ENCODE results near the gene GRIA2. TPM values are rescaled to one million over a fixed set of nuclear protein-coding genes. Genes with fewer than 3 reads are reported as not detected.

The GRIA2 gene
- total RNA-seq, 1 donor from 2014 or later, result 4.4 TPM

DNA sequence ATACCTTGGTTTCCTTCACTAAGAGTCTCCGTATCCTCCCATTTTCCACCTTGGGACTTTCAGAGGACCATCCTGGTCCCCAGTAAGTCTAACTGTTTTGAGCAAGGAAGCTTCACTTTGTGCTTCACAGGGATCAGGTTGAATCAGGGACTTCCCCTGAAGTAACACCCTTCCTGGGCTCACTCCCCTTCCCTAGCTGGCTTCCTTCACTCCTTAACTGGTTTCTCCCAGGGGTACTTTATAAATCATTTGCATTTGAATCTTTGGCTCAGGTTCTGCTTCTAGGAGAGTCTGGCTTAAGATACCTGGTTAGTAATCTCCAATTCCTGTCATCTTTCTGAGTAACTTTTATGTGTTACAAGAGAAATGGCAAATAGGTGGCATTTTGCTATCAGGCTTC lies 24.5 kb upstream of the GRIA2 start:
- Mint-ChIP-seq H3K27me3 (ENCODE audit: low read depth) (no peaks in the 10 kb centered on the region), H3K36me3 (no peaks in the 10 kb centered on the region), H3K4me1 (peaks cover 3% of the 10 kb centered on the region), H3K27ac (no peak overlapping the region), H3K4me3 (no peak overlapping the region), H3K9me3 (no peaks in the 10 kb centered on the region)
- TF ChIP-seq, protein P1, sequence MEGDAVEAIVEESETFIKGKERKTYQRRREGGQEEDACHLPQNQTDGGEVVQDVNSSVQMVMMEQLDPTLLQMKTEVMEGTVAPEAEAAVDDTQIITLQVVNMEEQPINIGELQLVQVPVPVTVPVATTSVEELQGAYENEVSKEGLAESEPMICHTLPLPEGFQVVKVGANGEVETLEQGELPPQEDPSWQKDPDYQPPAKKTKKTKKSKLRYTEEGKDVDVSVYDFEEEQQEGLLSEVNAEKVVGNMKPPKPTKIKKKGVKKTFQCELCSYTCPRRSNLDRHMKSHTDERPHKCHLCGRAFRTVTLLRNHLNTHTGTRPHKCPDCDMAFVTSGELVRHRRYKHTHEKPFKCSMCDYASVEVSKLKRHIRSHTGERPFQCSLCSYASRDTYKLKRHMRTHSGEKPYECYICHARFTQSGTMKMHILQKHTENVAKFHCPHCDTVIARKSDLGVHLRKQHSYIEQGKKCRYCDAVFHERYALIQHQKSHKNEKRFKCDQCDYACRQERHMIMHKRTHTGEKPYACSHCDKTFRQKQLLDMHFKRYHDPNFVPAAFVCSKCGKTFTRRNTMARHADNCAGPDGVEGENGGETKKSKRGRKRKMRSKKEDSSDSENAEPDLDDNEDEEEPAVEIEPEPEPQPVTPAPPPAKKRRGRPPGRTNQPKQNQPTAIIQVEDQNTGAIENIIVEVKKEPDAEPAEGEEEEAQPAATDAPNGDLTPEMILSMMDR (IDR thresholded peaks at IDR 0.05; ENCODE audit: unreplicated experiment), result no peak
- no peak for DNase-seq (ENCODE audit: low spot score in 2 of 2, unreplicated experiment in 2 of 2)

DNA sequence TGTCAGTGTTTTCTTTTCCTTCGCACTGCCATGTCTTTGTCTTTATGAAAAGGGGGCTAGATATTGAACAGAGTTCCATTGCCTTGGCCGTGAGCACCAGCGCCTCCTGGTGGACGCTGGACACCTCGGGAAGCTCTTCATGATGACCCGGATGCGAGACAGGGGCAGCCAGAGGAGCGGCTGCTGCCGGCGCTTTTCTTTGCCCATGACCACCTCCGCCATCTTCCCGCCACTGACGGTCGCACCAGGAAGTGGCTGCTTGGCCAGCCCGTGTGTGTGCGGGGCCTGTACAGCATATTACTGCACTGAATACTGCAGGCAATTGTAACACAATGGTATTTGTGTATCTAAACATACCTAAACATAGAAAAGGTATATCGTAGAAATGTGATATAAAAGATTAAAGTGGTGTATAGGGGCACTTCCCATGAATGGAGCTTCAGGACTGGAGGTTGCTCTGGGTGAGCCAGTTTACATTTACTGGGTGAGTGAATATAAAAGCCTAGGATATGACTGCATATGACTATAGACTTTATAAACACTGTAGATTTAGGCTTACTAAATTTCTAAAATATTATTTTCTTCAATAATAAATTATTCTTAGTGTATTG lies 15.8 kb upstream of the GRIA2 start:
- DNase-seq (ENCODE audit: low spot score in 2 of 2, unreplicated experiment in 2 of 2), result no peak
- Mint-ChIP-seq H3K27me3 (ENCODE audit: low read depth) (peaks cover 3% of the 10 kb centered on the region), H3K4me1 (peaks cover 2% of the 10 kb centered on the region), H3K9me3 (peaks cover 5% of the 10 kb centered on the region), H3K27ac (no peak overlapping the region), H3K4me3 (no peak overlapping the region), H3K36me3 (no peaks in the 10 kb centered on the region)
- TF ChIP-seq, protein P1 (IDR thresholded peaks at IDR 0.05; ENCODE audit: unreplicated experiment), result peak; percentile 15

DNA sequence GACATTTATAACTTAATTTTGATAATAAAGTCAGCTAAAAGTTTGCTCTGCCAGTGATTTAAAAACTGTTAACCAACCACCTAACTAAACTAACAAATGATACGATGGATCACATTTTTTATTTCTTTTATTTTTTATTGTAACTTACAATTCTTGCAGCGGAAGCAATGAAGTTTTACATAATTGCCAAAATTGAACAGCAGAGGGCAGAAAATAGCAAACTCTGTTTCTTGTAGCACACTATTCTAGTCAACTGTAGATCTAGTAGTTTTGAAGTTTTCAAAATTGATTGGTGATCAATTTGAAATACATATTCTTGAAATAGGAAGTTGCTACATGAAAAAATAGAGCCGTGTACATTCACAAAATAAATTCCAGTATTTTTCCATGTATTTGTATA lies 2.8 kb upstream of the GRIA2 start:
- Mint-ChIP-seq H3K36me3 (no peaks in the 10 kb centered on the region), H3K4me1 (peaks cover 12% of the 10 kb centered on the region), H3K27me3 (ENCODE audit: low read depth) (peaks cover 79% of the 10 kb centered on the region), H3K4me3 (no peak overlapping the region), H3K9me3 (peaks cover 4% of the 10 kb centered on the region), H3K27ac (no peak overlapping the region)
- DNase-seq (ENCODE audit: low spot score in 2 of 2, unreplicated experiment in 2 of 2), result no peak
- TF ChIP-seq, protein P1 (IDR thresholded peaks at IDR 0.05; ENCODE audit: unreplicated experiment), result peak; percentile 78

DNA sequence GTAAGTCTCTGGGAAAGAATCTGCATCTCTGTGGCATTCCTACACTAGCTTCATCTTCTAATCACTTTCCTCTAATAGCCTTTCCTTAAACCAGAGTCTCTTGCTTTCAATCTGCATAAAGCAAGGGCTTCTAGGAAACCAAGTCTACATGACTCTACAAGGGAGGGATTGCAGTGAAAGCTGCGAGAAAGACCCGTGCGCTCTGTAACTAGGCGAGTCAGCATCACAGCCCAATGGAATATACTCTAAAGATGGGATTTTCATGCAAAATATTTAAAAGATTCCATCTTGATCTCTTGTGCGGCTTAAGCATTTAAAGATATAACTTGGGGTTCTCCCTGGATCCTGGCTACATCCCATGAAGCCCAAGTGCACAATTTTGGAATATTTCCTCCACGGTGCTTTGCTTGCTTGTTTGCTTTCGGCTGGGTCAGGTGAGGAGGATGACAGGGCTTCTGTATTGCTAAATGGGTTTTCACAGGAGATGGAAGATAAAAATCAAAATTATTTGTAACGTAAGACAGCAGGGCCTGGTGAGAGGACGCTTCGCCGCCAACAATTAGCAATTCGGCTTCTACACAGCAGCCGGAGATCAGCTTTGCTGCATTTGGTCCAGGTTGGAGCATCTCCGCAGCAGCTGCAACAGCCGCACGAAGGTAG lies 687 bp upstream of the GRIA2 start:
- Mint-ChIP-seq H3K36me3 (no peaks in the 10 kb centered on the region), H3K4me1 (peaks cover 18% of the 10 kb centered on the region), H3K4me3 (peak overlapping the region; percentile 9), H3K9me3 (peaks cover 4% of the 10 kb centered on the region), H3K27ac (no peak overlapping the region), H3K27me3 (ENCODE audit: low read depth) (peaks cover 82% of the 10 kb centered on the region)
- TF ChIP-seq, protein P1 (IDR thresholded peaks at IDR 0.05; ENCODE audit: unreplicated experiment), result no peak
- no peak for DNase-seq (ENCODE audit: low spot score in 2 of 2, unreplicated experiment in 2 of 2)

DNA sequence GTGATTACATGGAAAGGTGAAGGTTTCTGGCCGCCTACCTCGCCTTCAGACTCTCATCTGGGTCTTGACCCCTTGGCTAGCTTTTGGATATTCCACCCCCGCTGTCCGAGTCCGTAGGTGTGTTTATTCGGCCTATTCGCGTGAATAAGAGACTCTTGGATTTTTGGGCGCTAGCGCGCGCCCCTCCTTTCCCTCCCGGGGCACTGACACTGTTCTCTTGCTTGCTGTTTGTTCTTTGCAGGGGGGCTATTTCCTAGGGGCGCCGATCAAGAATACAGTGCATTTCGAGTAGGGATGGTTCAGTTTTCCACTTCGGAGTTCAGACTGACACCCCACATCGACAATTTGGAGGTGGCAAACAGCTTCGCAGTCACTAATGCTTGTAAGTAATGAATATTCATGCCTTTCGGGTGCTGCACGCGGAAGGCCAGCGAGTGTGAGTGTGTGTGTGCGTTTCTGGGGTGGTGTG lies 932 bp downstream of the GRIA2 start:
- Mint-ChIP-seq H3K4me1 (peaks cover 18% of the 10 kb centered on the region), H3K36me3 (no peaks in the 10 kb centered on the region), H3K27ac (no peak overlapping the region), H3K9me3 (peaks cover under 1% of the 10 kb centered on the region), H3K27me3 (ENCODE audit: low read depth) (peaks cover 78% of the 10 kb centered on the region), H3K4me3 (peak overlapping the region; percentile 71)
- TF ChIP-seq, protein P1 (IDR thresholded peaks at IDR 0.05; ENCODE audit: unreplicated experiment), result no peak
- no peak for DNase-seq (ENCODE audit: low spot score in 2 of 2, unreplicated experiment in 2 of 2)

Measured in mesothelial cell of epicardium (in vitro differentiated cells).